H1 (cell line): ENCODE data around the gene F7.

Experiments
- RAD21 ChIP-seq, 2 experiments: IDR thresholded peaks in 1 of 2; conservative IDR thresholded peaks in 1 of 2; 2 replicates each; pipeline ENCODE4 v1.6.1; 2011; ENCODE audit warnings: low read depth in 2 of 2, low read length in 2 of 2, improper control_type of control experiment in 1 of 2, inconsistent platforms in 1 of 2, mild to moderate bottlenecking in 1 of 2, moderate library complexity in 1 of 2
- TEAD4 ChIP-seq: IDR thresholded peaks from 2 replicates; pipeline ENCODE4 v1.6.1; 2012; ENCODE audit warnings: low read depth, low read length, inconsistent platforms, mixed read lengths

DNA sequence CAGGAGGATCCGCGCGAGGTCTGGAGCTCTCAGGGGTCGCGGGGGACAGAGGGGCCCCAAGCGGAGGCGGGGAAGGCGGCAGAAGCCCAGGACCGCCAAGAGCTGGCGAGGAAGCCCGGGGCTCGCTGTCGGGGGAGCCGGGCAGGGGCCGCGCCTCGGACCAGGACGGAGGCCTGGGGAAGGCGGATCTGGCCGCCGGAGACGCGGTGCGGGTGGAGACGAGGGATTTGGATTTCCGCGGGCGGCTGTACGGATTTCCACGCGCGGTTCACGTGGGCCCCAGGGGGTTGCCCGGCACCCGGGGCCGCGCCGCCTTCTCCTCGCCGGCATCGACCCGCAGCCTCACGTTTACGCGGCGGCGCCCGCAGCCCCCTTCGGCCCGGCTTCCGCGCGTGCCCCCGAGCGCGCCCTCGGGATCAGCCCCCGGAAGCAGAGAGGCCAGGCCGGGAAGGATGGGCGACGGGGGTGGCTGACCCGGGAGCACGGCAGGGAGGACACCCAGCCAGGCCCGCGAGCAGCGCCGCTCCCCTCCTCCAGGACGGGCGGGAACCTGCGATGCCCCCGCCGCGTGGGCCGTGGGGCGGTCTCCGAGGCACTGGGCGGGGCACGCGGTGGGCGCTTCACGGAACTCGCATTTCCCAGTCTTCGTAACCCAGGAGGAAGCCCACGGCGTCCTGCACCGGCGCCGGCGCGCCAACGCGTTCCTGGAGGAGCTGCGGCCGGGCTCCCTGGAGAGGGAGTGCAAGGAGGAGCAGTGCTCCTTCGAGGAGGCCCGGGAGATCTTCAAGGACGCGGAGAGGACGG, 4.7 kb downstream of the F7 start:
- TF ChIP-seq TEAD4 (no peak), RAD21 (IDR thresholded peaks at IDR 0.05 in 1 of 2, conservative IDR thresholded peaks at IDR 0.05 in 1 of 2; ENCODE audit: low read depth in 2 of 2, low read length in 2 of 2) (no peak)
